GM21447 (cell line): ENCODE data around the gene DMD.
"Not testable (repeated sequence)": the region's sequence is repeated elsewhere in the genome, so short reads cannot be mapped to it uniquely, and the experiment has no call there.

ENCODE experiments used
- ATAC-seq: cut with Tn5 transposase; IDR thresholded peaks from one replicate; pipeline ENCODE4 v1.9.1; 2021; ENCODE audit not compliant: unreplicated experiment

The DMD gene

GRCh38 chrX:32867781-32868523, 343.4 kb downstream of the DMD start:
- no peak for ATAC-seq

GRCh38 chrX:32852203-32852602, 359.1 kb downstream of the DMD start:
- no peak for ATAC-seq

- ATAC-seq: no peak
Observed at GRCh38 chrX:32851556-32851955, 359.8 kb downstream of the DMD start.

DNA sequence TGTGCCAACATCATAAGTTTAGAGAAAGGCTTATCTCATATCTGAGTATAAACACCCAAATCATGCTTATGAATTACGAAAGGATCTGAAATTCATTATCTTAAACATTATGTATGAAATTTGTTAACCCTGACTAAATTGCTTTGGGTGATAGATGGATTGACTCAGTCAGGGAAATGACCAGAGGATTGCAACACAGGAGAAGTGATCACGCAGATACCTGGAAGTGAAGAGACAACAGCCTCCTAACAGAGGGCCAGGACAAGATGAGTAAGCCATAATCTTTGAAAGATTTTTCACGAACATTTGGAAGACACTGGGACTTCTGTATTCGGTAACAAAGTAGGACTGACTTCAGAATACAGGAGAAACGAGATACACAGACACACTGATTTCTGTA, 363.4 kb downstream of the DMD start:
- no peak for ATAC-seq

GRCh38 chrX:32842053-32842452, 369.3 kb downstream of the DMD start:
- no peak for ATAC-seq

- no peak for ATAC-seq
Observed at GRCh38 chrX:32839781-32840180, 371.6 kb downstream of the DMD start.

DNA sequence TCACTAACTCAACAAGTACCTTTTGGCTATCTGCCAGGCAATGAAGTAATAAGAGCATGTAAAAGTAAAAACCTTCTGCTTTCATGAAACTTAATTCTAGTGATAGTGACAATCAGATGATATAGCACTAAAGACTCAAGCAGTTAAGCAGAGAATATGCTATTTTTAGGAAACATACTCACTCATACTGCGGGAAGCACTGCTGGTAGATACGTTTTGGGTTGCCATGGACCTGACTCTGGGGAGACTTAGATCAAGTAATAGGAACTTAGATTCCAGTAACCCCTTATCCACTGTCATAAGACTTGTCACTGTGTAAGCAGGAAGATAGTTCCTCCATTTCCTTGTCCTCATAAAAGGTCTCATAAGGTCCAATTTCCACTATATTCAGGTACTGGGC, 386.3 kb downstream of the DMD start:
- ATAC-seq: no peak

GRCh38 chrX:32804034-32804433, 407.3 kb downstream of the DMD start:
- no peak for ATAC-seq

DNA sequence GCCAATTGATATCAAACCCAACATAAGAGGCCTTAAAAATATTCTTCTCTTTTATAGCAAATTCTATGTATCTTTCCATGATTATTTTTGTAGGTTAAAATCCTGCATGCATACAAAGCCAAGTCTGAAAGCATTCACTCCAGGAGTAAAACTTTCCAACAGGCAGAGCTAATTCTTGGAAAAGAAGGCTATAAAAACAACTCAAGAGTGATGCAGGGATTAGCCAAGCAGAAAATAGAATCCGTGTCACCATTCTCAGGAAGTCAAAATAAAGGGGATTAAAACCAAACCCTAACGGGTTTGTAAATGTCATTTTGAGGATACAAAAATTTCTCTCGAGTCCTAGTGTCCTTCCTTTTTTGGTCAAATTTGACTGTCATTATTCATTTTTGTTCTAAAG, 412.4 kb downstream of the DMD start:
- ATAC-seq: no peak

DNA sequence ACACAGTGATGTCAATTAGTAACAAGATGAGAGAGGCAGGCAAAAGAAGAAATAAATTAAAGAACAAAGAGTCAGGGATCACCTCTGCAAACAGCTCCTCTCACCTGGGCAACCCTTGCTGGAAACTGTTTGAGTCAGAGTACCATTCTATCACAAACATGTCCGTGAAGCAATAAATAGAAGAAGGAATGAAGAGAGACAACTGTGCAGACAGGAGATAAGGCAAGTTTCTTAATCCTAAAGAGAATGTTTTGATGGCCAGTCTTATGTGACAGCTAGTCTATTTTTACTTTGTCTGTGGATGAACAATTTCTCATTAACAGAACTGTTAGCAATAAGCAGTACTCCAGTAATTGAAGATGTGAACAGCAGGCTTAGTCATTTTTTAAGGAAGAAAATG, 422.4 kb downstream of the DMD start:
- no peak for ATAC-seq

- ATAC-seq: no peak
Observed at GRCh38 chrX:32780109-32780508, 431.2 kb downstream of the DMD start.

- no peak for ATAC-seq
Observed at GRCh38 chrX:32778965-32779364, 432.4 kb downstream of the DMD start.

DNA sequence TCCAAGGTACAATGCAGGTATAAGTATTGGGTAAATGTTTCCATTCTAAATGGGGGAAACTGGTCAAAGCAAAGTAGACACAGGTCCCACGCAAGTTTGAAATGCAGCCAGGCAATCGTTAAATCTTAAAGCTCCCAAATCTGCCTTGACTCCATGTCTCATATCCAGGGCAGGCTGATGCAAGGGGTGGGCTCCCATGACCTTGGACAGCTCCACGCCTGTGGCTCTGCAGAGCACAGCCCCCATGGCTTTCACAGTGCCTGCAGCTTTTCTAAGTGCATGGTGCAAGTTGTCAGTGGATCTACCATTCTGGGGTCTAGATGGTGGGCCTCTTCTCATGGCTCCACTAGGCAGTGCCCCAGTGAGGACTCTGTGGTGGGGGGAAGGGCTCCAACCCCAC, 436.4 kb downstream of the DMD start:
- ATAC-seq: no peak

DNA sequence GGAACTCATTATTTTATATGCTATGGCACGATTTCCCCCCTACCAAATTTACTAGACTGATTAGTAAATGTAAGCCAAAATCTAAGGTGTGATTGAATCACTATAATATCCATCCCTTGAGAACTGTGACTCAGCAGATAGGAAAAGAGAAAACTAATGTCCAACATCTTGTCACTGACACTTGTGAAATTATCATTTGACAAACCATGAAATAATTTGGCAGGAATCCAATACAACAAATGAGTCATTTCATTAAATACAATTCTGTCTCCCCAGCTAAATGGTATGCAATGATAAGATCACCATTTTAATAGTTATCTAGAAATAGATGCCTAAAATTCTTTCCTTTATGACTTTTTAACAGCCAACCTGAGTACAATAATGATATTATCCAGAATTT, 462.3 kb downstream of the DMD start:
- ATAC-seq: no peak

DNA sequence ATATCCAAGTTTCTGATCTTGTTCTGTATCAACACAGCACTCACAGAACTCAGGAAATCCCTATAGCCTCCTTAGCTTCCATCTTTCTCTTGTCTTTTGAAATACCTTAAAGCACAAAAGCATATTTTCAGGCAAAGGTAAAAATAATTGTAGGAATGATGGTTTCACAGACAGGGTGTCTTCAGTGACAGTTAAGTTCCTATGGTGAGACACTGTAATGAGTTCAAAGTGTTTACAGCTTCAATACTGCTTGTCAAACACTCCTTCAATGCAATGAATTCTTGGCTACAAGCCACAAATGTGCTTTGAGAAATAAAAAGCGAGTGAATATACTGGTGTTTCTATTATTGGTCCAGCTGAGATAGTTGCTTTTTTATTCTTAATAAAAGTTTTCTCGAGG, 466.0 kb downstream of the DMD start:
- ATAC-seq: no peak

GRCh38 chrX:32744921-32745320, 466.4 kb downstream of the DMD start:
- ATAC-seq: no peak

DNA sequence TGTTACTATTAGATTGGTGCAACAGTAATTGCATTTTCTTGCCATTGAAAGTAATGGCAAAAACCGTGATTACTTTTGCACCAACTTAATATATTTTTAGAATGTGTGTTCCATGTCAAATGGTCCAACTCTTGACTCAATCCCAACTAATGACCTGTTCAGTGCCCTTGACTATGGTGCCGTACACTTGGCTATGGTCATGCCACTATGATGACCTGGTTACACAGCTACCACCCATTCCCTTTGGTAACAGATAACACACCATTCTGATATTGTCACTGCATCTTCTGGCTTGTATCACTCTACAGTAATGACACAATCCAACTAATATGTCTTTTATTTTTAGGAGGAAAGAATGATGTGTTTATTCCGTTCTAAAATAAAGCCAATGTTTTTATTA, 469.4 kb downstream of the DMD start:
- no peak for ATAC-seq

DNA sequence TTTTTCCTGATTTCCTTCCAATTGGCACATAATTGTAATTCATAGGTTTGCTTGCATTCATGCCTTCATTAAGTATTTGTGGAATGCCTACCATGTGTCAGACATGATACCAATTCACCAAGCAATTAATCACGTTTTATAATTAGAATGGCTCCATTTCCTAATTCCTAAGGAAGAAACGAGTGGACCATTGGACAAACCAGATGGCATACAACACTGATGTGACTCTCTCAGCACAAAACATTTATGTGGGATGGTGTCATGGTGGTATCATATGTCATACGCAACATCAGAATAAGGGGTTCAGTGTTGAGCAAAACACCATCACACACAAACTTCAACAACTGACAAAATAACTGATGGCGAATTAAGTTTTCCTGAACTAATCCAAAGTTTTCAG, 502.8 kb downstream of the DMD start:
- ATAC-seq: no peak

DNA sequence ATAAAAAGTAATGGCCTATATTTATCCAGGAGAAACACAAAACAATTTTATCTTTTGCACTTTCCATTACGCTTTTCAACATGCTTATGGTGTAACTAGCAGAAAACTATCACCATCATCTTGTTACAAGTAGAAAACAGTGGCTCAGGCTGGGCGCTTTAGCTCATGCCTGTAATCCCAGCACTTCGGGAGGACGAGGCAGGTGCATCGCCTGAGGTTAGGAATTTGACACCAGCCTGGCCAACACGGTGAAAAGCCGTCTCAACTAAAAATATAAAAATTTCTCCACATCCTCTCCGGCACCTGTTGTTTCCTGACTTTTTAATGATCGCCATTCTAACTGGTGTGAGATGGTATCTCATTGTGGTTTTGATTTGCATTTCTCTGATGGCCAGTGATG, 506.0 kb downstream of the DMD start:
- ATAC-seq: not testable (repeated sequence)

- no peak for ATAC-seq
Observed at GRCh38 chrX:32687379-32687778, 524.0 kb downstream of the DMD start.

DNA sequence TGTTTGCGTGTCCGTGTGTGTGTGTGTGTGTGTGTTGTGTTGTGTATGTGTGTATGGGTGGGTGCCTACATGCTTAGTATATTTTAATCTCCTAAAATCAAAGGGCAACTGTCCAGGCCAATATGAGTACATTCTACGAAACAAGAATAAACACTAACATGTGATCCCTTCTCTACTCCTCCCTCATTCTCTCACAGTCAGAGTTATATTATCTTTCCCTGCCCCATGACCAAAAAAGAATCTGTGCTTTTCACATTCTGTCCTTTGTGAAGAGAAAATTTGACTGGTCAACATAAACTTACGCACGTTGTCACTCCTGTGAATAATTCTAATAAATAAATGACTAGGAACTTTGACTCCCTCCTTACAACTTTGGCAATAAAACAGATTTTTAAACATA, 532.9 kb downstream of the DMD start:
- no peak for ATAC-seq

DNA sequence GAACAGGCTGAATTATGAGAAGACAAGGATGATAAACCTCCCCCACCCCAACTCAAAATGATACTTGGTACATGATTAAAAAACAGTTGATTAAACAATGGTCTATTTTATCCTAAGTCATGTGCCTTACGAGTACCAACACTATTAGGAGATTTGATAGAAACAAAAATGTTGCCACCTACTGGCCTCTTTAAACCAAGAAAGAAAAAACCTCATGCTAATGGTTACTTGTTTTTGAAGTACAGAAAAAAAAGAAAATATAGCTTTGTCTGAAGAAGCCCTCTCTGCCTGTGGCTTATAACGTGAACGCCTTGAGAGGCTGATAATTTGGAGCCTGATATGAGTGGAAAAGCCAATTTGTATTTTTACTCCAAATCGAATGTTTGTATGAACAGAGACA, 538.2 kb downstream of the DMD start:
- no peak for ATAC-seq

DNA sequence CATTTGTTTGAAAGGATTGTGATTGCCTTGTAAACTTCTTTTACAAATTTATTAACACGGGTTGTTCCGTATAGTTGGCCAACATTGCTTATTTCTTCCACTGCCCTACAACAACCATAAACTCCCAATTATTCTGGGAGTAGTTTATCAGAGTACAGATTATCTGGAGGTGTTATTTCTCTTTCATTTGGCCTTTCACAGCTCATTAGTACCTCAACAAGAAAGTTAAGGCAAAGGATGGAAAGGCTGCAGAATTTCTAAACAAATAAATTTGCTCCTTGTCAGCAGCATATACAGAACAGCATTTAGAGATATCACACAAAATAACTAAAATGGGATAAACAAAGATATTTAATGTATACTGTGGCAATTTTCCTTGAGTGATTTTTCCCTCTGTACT, 548.8 kb downstream of the DMD start:
- ATAC-seq: no peak
